Stimulated activated CD4-positive, alpha-beta T cell treated with anti-CD3 and anti-CD28 coated beads, TNF-alpha, amount 100 ng/mL, for 24 hours (primary cell): ENCODE measurements around the gene TAX1BP3.

Experiments
- DNase-seq, 3 experiments: peaks; one replicate each; pipeline ENCODE4 v3.0.0-alpha.2; 2020; ENCODE audit warnings: low read depth in 3 of 3

TAX1BP3 gene

DNA sequence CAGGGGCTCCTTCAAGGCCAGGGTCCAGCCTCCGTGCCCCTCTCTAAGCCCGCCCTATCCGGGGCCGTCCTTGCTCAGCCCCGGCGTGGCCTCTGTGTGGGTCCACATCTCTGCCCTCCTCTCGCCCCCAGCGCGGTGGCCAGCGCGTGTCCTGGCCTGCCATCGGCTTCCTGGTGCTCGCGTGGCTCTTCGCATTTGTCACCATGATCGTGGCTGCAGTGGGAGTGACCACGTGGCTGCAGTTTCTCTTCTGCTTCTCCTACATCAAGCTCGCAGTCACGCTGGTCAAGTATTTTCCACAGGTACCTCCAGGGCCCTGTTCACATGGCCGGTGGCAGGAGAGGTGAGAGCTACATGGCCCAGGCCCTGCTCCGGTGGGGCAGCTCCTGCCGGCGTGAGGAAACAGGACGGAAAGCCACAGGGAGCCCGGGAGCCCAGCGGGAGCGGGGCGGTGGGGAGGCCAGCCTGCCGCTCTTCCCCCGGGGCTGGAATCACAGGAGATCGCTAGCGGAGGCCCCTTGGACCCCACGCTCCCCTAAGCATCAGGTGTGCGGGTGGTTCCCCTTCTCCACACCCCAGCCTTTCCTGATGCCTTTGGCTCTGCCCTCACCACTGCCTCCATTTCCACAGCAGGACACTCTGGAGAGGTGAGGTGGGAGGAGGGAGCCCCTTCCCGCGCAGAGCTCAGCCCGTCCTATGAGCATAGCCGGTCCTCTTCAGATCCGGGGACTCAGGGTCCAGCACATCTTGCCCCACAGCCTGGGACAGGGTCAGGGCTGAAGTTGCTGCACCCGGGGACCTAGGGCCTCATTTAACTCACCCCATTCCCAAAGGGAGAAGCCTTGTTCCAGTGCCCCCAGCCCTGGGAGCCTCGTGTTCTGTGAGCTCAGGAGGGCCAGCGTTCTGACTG, 10.2 kb downstream of the TAX1BP3 start:
- DNase-seq = no peak

DNA sequence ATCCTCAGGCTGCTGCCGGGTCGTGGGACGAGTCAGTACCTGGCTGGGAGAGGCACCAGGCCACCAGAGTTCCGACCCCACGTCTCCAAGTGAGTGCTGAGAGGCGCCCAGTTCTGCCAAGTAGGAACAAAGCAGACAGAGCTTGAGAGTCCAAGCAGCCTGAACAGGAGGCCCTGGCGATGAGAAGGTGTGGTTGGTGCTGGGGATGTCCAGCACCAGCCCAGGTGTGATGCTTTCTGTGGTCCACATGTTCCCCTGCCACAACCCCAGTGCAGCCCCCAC, 10.8 kb downstream of the TAX1BP3 start:
- DNase-seq = no peak

GRCh38 chr17:3656755-3657587, 11.4 kb downstream of the TAX1BP3 start:
- DNase-seq = no peak

DNA sequence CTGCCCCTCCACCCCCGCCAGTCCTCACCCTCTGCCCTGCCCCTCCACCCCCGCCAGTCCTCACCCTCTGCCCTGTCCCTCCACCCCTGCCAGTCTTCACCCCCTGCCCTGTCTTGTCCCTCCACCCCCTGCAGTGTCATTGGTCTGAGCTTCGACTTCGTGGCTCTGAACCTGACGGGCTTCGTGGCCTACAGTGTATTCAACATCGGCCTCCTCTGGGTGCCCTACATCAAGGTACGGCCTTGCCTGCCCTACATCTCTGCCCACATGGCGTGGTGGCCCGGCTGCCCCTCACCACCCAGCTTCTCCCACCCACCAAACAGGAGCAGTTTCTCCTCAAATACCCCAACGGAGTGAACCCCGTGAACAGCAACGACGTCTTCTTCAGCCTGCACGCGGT, 12.0 kb downstream of the TAX1BP3 start:
- no peak for DNase-seq

- DNase-seq = no peak
Measured at GRCh38 chr17:3655766-3656165, 12.6 kb downstream of the TAX1BP3 start.

- peak in 2 of 3 experiments; percentile 14 to 52 for DNase-seq
Measured at GRCh38 chr17:3647769-3648555, 20.4 kb downstream of the TAX1BP3 start.

DNA sequence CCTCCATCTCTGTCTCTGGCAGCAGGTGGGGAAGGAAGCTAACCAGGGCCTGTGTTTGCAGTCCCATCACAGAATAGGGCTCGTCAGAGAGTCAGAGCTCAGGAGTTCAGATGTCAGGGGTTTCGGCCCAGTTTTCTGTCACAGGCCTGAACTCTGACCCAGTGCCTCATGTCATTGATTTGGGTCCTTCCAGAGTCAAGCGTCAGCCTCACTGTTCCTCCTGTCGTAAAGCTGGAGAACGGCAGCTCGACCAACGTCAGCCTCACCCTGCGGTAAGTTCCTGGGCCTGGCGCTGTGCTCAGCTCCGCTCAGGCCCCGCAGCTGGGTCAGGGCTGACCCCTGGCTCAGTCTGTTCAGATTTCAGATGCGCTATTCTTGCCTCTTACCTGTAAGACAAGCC, 21.1 kb downstream of the TAX1BP3 start:
- no peak for DNase-seq

DNA sequence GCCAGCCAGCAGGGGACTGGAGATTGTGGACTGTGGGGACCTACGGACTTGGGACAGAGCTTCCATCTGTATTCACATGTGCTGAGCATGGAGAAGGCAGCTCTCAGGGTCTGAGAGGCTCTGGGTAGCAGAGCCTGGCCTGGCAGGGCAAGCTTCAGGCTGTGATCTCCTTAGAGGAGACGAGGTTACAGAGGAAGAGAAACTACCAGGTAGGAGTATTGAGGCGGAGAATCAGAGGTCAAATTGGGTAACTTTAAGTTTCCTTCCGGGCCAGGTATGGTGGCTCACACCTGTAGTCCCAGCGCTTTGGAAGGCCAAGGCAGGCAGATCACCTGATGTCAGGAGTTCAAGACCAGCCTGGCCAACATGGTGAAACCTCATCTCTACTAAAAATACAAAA, 23.1 kb downstream of the TAX1BP3 start:
- no peak for DNase-seq

GRCh38 chr17:3643889-3644349, 24.5 kb downstream of the TAX1BP3 start:
- peak in 1 of 3 experiments; percentile 26 for DNase-seq

GRCh38 chr17:3641717-3642486, 26.5 kb downstream of the TAX1BP3 start:
- DNase-seq = no peak

DNA sequence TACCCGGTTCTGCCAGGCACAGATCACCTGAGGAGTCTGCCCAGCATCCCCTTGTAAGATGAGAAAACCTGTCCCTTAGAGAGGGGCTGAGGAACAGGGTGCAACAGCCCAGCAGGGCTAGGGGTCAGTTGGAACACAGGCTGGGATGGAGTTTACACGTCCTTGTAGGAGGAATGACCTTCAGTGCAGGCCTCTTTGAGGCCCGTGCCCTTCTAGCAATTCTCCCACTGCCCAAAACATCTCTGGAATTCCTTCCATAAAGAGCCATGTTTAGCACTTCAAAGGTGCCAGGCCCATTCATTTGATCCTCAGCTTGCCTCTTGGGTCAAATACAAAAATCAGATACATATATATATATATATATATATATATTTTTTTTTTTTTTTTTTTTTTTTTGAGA, 27.4 kb downstream of the TAX1BP3 start:
- DNase-seq = no peak

DNA sequence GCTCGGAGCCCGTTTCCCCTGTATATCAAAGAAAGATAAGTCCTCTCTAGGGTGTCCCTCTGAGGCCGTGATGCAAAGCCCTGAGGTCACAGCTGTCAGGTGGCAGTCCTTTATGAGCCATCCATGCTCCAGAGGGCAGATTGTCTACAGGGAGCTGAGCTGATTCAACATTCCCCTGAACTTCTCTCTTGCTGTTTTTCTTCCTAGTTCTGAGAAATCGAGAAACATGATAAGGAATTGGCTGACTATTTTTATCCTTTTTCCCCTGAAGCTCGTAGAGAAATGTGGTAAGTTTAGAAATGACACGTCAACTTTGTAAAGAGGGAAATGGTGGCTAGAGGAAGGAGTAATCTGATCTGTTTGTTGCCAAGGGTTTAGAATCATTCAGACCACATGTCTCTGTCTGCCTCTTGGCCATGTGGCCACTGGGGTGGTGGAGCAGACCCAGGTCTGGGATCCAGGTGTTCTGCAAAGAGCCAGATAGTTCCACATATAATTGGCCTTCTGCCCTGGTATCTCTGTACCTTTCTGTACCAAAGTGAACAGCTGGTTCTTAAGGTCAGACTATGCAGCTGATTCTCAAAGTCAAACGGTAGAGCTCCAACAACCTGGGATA, 28.3 kb downstream of the TAX1BP3 start:
- DNase-seq = peak in 1 of 3 experiments; percentile 47

GRCh38 chr17:3636908-3637373, 31.4 kb downstream of the TAX1BP3 start:
- no peak for DNase-seq

GRCh38 chr17:3636154-3636907, 32.0 kb downstream of the TAX1BP3 start, which contains the start of the genes CTNS and SHPK:
CTNS (plus strand) TSS chr17:3636760; CDS start chr17:3640207, 3,447 bp downstream.
SHPK (minus strand) TSS chr17:3636250; CDS start chr17:3636219, 31 bp downstream.
- peak; percentile 87 to 95 (median 89) for DNase-seq

- no peak for DNase-seq
Measured at GRCh38 chr17:3635474-3636153, 32.8 kb downstream of the TAX1BP3 start.

GRCh38 chr17:3632287-3632686, 36.1 kb downstream of the TAX1BP3 start:
- DNase-seq = no peak

GRCh38 chr17:3630781-3631180, 37.6 kb downstream of the TAX1BP3 start:
- no peak for DNase-seq

DNA sequence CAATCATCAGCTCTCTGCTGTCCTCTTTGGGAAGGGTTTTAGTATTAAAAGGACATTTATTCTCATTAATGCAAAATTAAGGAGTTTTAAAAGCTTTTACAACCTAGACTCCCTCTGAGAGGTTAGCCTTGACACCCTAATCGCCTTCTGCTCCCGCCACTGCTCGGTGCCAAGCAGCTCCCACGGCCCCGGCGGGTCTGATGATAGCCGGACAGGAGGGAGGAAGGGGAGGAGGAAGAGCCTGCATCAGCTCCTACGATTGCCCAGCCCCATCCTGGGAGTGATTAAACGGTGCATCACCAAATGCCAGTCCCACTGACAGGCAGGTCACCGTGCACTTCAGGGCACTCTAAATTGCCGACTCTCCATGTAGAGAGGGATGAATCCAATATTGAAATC, 40.6 kb downstream of the TAX1BP3 start:
- DNase-seq = no peak
